NCI-H524 treated with DMSO at 0.1 percent for 48 hours (cell line): ENCODE results near the gene EDA.
"Not testable (repeated sequence)": the region's sequence is repeated elsewhere in the genome, so short reads cannot be mapped to it uniquely, and the experiment has no call there.

ENCODE experiments used
- DNase-seq: peaks from one replicate; lab custom pipeline; 2025; lab: John Stamatoyannopoulos, UW

Gene EDA

GRCh38 chrX:69959712-69960111 lies 343.8 kb downstream of the EDA start:
- no peak for DNase-seq

DNA sequence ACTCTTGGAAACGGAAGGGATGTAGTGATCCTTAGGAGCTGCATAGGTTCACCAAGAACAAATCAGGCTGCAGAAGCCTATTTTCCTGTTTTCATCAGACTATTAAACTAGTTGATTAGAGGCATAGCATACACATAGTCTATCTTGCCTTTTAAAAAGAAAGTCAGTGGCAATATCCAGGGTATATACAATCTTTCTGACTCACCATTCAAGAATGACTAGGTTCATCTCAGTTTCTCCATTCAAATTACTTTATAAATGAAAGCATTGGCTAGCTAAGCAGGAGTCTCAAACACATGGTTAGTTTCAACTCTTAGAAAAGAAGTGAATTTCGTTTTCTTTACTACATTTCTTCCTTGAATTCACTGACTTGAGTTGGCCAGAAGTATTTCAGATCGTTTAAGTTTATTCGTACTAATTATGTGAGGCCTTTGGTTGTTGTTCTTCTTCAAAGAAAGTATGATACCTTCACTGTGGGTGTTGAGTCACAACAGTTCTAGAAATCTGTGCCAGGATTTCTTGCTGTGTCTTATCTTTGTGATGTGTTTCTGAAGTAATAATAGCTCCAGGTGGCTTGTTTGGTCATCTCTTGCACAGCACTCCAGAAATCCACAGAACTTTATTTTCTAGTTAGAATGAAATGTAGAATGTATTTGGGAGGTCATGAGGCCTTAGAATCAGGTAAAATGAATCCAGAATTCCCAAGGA lies 345.6 kb downstream of the EDA start:
- no peak for DNase-seq

GRCh38 chrX:69968950-69969349 lies 353.0 kb downstream of the EDA start:
- DNase-seq: peak; percentile 51

DNA sequence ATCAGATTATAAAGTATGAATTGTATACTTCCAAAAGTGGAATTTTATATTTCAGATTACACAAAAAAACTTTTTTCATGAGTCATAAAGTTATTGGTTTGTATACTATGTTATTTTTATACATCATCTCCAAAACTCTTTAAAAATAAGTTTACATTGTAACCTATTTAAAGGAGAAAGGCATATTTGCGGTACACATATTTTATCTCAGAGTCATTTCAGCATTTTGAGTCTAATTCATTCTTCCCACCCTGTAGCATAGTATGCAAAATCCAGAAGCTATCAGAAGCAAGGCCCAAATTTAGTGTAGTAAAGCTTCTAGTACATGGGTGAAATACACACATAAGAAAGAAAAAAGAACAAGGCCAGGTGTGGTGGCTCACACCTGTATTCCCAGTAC lies 353.5 kb downstream of the EDA start:
- no peak for DNase-seq

- peak; percentile 97 for DNase-seq
These were observed 371.8 kb downstream of the EDA start for GRCh38 chrX:69987691-69988090.

DNA sequence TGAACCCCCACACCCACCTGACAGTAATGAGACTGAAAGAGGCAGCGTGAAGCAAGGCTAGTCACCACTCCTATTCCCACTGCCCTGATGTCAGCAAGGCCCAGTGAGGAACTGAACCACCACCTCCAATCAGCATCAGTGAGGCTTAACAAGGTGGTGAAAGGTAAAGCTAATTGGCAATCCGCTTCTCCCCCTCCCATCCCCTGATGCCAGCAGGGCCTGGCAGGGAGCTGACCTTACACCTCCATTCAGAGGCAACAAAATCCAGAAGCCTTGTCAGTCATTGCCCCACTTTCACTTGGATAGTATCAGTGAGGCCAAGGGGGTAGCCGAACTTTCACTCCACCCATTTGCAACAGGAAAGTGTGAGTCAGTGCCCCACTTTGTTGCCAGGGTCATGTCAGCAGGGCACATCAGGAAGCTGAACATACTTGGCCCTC lies 373.1 kb downstream of the EDA start:
- no peak for DNase-seq

- peak; percentile 83 for DNase-seq
These were observed 375.8 kb downstream of the EDA start for GRCh38 chrX:69991685-69992084.

DNA sequence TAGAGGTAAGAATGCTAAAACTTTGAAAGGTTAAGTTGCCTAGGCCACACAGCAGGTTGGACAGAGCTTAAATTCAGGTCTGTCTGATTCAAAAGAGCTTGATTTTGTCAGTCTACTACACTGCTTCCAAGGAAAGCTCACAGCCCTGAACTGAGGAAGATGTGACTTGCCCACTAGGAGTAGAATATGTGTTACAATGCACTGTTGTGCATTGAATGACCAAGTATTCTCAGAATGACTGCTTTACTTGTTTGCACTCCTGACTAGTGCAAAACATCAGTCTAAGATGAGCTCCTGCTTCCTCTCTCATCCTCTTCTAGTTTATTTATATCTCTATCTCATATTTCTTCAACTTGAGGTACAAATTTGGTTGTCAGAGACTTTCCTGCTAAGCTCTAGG lies 377.6 kb downstream of the EDA start:
- DNase-seq: no peak

GRCh38 chrX:69995362-69996112 lies 379.6 kb downstream of the EDA start:
- DNase-seq: no peak

GRCh38 chrX:69996113-69996468 lies 380.2 kb downstream of the EDA start:
- DNase-seq: no peak

- DNase-seq: not testable (repeated sequence)
These were observed 382.4 kb downstream of the EDA start for GRCh38 chrX:69998299-69998698.

- peak; percentile 48 for DNase-seq
These were observed 385.4 kb downstream of the EDA start for GRCh38 chrX:70001269-70001668.

DNA sequence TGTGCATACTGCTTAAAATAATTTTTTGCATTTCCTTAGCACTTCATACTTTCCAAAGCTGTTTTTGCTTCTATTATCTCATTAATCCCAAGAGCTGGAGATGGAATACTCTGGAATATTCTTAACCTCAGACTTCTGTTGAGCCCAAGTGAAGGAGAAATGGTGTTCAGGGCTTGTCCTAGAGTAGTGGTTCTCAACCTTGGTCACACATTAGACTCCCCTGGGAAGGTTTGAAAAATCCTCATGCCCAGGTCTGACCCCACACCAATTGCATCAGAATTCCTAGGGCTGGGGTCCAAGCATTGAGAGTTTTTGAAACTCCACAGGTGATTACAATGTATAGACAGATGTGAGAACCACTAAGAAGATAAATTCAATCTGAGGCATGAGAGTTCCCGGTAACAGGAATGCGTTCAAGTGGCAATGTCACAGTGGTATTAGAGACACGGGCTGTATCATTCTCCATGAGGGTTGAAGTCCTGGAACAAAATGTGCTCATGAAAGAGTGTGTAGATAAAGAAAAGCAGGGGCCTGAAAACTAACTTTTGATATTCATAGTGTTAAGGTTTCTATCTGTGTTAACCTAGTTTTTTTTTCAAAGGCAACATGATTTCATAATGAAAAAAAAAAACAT lies 385.9 kb downstream of the EDA start:
- no peak for DNase-seq

- no peak for DNase-seq
These were observed 392.0 kb downstream of the EDA start for GRCh38 chrX:70007946-70008345.

DNA sequence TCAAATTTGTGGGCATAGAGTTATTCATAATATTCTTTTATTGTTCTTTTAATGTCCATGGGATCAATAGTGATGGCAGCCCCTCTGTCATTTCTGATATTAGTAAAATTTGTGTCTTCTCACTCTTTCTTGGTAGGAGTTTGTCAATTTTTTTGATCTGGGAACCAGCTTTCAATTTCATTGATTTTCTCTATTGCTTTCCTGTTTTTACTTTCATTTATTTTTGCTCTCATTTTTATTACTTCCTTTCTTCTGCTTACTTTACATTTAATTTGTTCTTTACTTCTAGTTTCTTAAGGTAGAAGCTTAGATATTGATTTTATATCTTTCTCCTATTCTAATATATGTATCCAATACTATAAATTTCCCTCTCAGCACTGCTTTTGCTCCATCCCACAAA lies 393.1 kb downstream of the EDA start:
- no peak for DNase-seq

GRCh38 chrX:70009970-70010369 lies 394.1 kb downstream of the EDA start:
- DNase-seq: no peak

- no peak for DNase-seq
These were observed 396.8 kb downstream of the EDA start for GRCh38 chrX:70012756-70013155.

GRCh38 chrX:70013466-70014381 lies 397.8 kb downstream of the EDA start:
- DNase-seq: no peak

- no peak for DNase-seq
These were observed 400.6 kb downstream of the EDA start for GRCh38 chrX:70016513-70016912.

GRCh38 chrX:70022616-70023015 lies 406.7 kb downstream of the EDA start:
- no peak for DNase-seq

- DNase-seq: no peak
These were observed 409.6 kb downstream of the EDA start for GRCh38 chrX:70025464-70025863.
